CD4-positive, alpha-beta T cell treated with Interleukin-6 for 4 hours (primary cell): ENCODE data around the gene HAUS8.
"Not testable (repeated sequence)": the region's sequence is repeated elsewhere in the genome, so short reads cannot be mapped to it uniquely, and the experiment has no call there.

Experiments used
- DNase-seq: peaks from one replicate; pipeline ENCODE4 v3.0.0-alpha.2; 2020; ENCODE audit warnings: mixed read lengths

The HAUS8 gene

DNA sequence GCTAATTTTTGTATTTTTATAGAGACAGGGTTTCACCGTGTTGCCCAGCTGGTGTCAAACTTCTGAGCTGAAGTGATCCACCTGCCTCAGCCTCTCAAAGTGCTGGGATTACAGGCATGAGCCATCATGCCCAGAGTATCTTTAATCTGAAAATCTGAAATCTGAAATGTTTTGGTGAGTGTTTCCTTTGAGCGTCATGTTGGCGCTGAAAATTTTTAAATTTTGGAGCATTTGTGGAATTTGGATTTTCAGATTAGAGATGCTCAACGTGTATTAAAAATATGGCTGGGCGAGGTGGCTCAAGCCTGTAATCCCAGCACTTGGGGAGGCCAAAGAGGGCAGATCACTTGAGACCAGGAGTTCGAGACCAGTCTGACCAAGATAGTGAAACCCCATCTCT lies 43.5 kb downstream of the HAUS8 start:
- no peak for DNase-seq

DNA sequence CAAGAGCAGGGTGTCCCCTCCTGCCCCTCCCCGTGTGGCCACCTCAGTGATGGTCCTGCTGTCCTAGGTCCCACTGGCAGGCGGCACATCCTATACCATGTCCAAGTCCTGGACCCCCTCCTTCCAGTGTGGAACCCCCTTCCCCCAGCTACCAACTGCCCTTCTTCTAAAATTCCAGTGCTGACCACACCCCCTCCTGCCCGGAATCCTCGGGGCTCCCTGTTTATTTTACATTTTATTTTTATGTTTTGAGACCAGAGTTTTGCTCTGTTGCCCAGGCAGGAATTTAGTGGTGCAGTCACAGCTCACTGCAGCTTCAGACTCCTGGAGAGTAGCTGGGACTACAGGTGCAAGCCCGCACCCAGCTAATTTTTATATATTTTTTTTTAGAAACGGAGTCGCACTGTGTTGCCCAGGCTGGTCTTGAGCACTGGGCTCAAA lies 47.7 kb downstream of the HAUS8 start:
- no peak for DNase-seq

- DNase-seq = no peak
Observed at GRCh38 chr19:17026706-17027534, 48.3 kb downstream of the HAUS8 start, which contains the start of gene CPAMD8. Gene CPAMD8 (minus strand): TSS chr19:17026810. CDS start chr19:17026642, 168 bp downstream.

GRCh38 chr19:17025991-17026658 lies 49.1 kb downstream of the HAUS8 start:
- DNase-seq = peak; percentile 13

DNA sequence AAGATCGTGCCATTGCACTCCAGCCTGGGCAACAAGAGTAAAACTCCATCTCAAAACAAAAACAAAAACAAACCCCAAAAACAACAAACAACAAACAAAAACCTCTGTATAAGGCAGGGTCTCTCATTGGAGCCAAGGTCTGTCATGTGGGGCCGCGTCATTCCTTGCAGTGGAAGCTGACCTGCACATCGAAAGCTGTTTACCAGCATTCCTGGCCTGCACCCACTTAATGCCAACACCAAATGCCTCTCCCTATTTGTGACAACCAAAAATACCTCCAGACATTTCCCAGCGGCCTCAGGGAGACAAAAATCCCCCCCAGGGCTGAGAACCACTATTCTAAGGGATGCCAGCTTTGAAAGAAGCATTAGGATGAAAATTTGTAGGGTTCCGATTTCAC lies 49.9 kb downstream of the HAUS8 start:
- no peak for DNase-seq

DNA sequence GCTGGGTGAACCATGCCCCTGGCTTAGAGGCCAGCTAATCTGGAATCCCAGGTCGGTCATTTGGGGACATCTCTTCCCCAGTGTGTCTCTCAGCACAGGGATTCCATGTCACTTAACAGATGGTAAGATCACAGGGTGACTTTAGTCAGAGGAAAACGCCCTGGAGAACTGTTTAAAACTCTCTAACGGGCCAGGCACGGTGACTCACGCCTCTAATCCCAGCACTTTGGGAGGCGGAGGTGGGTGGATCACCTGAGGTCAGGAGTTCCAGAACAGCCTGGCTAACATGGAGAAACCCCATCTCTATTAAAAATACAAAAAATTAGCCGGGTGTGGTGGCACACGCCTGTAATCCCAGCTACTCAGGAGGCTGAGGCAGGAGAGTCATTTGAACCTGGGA lies 50.3 kb downstream of the HAUS8 start:
- DNase-seq = not testable (repeated sequence)

DNA sequence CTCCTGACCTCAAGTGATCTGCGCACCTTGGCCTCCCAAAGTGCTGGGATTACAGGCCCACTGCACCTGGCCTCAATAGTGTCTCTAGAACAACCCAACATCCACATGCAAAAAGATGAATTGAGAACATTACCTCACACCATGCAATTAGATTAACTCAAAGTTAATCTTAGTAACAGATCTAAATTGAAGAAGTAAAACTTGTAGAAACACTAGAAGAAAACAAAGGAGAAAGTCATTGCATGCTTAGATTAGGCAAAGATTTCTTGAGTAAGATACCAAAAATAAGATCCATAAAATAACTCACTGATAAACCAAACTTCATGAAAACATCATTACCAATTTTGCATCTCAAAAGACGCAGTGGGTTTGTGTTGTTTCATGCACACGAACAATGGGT lies 51.4 kb downstream of the HAUS8 start:
- DNase-seq = no peak

- no peak for DNase-seq
Observed at GRCh38 chr19:17022738-17023137, 52.5 kb downstream of the HAUS8 start.

GRCh38 chr19:17021793-17022590 lies 53.3 kb downstream of the HAUS8 start:
- DNase-seq = no peak

GRCh38 chr19:17021328-17021727 lies 53.9 kb downstream of the HAUS8 start:
- DNase-seq = no peak

- DNase-seq = no peak
Observed at GRCh38 chr19:17020823-17021222, 54.4 kb downstream of the HAUS8 start.

GRCh38 chr19:17020385-17020784 lies 54.9 kb downstream of the HAUS8 start:
- DNase-seq = no peak

GRCh38 chr19:17014212-17014861 lies 60.9 kb downstream of the HAUS8 start:
- DNase-seq = not testable (repeated sequence)

GRCh38 chr19:17011485-17011884 lies 63.8 kb downstream of the HAUS8 start:
- DNase-seq = no peak

GRCh38 chr19:17006579-17006978 lies 68.7 kb downstream of the HAUS8 start:
- DNase-seq = no peak

GRCh38 chr19:17005000-17005399 lies 70.3 kb downstream of the HAUS8 start:
- no peak for DNase-seq

DNA sequence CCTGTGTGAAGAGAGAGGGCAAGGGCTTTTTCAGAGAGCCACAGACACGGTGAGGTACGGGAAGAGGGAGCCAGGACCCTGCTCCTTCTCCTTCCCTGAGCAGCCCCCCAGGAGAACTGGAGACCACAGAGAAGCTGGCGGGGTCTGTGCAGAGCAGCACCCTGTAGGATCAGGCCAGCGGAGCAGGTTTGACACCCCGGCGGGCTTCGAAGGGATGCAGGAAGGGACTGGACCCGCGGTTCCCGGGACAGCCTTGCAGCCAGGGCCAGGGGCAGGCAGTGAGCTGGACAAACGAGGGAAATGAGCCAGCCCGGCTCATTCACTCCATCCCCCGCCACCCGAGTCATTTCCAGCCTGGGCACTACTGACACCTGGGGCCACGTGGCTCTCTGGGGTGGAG lies 70.9 kb downstream of the HAUS8 start:
- DNase-seq = no peak

DNA sequence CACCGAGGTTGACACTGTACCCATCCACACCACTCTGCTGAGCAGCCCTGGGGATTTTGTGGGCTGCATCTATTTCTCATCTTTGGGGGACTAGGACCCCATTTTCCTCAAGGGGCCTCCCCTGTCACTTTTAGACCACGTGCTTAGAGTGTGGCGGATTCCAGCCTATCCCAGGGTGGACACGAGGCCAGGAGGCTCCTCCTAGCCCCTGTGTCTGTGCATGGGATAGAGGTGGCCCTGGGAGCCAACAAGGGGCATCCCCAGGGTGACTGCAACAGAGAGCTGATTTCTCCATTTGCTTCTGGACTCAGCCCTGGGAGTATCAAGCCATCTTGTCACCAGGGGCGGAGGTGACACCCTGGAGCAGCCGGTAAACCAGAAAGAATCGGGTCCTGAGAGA lies 72.8 kb downstream of the HAUS8 start:
- no peak for DNase-seq

- DNase-seq = peak; percentile 75
Observed at GRCh38 chr19:17001603-17002183, 73.6 kb downstream of the HAUS8 start.
